Erythroblast (primary cell): ENCODE results near the gene CFB.
A peak's percentile ranks its signal among the peaks of the same experiment; 100 is the strongest.

Experiments
- DNase-seq, 2 experiments: peaks; one replicate each; lab custom pipeline; 2025; lab: John Stamatoyannopoulos, UW
- GATA1 ChIP-seq: IDR thresholded peaks from 2 replicates; pipeline ENCODE4 v1.6.1; 2011; ENCODE audit warnings: low read depth, mild to moderate bottlenecking, control low read depth, low read length, moderate library complexity
- POLR2A ChIP-seq: IDR thresholded peaks from 2 replicates; pipeline ENCODE4 v1.6.1; 2011; ENCODE audit warnings: mild to moderate bottlenecking, low read length

CFB gene

GRCh38 chr6:31945507-31946369 is at the start of gene CFB:
Gene CFB (plus strand): TSS chr6:31946095. CDS start chr6:31946222, 127 bp downstream.
- no peak for DNase-seq

DNA sequence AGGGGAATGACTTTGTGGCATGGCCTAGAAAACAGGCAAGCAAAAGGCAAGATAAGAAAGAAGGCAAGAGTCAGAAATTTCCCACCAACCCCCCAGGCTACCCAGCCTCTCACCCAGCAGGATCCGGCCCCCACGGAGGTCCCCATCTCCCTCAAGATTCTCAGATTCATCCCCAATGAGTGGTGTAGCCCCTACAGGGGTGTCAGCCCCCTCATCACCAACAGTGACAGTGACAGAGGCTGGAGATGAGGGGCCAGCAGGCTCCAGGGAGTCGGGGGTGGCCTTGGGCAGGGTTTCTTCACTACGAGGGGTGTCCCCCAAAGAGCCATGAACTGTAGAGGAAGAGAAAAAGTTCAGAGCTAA is 49.4 kb upstream of the CFB start:
- no peak for TF ChIP-seq GATA1
- no peak for TF ChIP-seq POLR2A
- no peak for DNase-seq

More at GRCh38 chr6:31945507-31946369, at the start of gene CFB:
- TF ChIP-seq GATA1 (no peak), POLR2A (no peak)

DNA sequence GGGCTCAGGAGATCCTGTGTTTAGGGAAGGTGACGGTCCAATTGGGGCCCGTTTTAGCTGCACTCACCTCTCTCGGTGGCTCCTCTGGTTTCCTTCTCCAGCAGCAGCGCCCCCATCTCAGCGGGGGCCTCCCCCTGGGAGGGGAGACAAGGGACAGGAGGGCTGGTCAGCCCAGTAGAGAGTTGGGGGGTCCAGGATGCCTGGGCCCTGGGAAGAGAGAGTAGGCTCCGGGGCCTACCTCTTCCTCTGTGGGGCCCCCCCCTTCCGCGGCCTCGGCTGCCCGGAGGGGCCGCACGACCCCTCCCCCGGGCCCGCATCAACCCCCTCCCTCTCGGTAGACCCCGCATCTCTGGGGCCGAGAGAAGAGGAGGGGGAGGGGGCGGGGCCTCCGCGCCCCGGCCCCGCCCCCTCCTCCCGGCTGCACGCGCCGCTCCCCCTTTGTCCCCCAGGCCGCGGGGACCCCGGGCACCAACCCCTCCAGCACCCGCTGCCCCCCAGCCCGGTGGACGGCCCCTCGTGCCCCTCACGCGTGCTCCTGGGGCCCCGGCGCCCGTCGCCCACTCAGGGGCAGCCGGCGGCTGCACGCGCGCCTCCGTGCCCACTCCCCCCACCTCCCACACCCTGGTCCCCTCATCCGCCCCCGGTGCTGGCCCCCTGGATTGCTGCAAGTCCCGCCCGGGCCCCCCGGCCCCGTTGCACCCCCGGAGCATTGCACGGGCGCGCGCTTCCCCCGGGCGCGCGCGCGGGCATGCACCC is 48.9 kb upstream of the CFB start:
- DNase-seq, result peak; percentile 41 to 50
- no peak for TF ChIP-seq GATA1
- no peak for TF ChIP-seq POLR2A

DNA sequence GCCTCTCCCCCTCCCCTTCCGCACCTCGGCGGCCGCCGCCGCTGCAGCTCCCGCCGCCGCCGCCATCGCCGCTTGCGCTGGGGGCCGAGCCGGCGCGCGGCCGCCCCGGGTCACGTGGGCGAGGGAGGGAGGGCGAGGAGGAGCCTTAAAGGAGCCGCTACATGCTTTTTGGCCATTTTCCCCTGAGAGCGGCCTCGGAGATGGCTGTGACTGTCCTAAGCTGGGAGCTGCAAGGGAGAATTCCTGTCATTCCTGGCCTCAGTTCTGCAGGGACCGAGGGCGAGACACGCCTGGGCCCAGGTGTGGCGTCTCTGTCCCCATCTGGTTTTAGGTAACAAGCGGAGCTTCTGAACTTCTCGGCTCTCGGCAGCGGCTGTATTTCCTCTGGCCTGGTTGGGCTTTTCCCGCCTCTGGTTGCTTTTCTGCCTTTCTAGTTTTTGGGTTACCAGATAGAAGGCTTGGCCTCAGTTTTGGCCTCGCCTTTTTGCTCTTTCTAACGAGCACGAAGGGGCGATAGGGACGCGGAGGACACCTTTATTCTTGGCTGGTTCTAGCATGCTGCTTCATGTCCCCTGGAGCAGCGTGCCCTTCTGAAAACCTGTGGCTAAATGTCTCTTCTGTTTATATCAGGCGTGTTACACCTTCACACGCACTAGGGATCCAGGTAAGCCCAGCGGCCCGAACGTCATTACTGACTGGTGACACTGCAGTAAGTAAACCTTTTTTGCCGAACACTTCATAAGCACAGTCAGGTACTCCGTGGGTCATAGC is 48.1 kb upstream of the CFB start, which contains the start of gene EHMT2:
Gene EHMT2, minus strand, starts transcription at position 87 of the 771 bp plus-strand sequence. Its CDS starts 21 bp downstream, at position 66.
- peak; percentile 89 to 93 for DNase-seq
- TF ChIP-seq POLR2A (peak; percentile 81), GATA1 (no peak)

GRCh38 chr6:31898383-31899011 is 47.4 kb upstream of the CFB start:
- TF ChIP-seq GATA1 (no peak), POLR2A (no peak)
- DNase-seq, result peak; percentile 69 to 79

DNA sequence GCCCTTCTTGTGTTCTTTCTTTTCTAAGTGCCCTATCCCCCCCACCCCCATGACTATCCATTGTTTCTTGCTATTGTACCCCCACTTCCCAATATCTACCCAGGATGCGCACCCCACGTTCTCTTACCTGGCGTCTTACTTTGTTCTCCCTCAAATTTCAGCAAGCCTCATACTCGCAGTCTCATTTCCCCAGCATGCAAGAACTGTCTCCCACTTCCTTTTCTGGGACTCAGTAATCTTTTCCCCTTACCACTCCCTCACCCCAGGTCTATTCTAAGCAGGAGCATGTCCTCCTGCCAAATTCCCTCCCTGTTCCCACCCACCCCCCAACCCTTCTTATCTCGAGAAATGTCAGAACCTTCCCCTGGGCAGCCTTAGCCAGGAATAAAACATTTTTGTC is 46.7 kb upstream of the CFB start:
- no peak for DNase-seq
- no peak for TF ChIP-seq POLR2A
- no peak for TF ChIP-seq GATA1

- peak in 1 of 2 experiments; percentile 23 for DNase-seq
- no peak for TF ChIP-seq GATA1
- no peak for TF ChIP-seq POLR2A
These were observed 45.8 kb upstream of the CFB start for GRCh38 chr6:31899882-31900722.

DNA sequence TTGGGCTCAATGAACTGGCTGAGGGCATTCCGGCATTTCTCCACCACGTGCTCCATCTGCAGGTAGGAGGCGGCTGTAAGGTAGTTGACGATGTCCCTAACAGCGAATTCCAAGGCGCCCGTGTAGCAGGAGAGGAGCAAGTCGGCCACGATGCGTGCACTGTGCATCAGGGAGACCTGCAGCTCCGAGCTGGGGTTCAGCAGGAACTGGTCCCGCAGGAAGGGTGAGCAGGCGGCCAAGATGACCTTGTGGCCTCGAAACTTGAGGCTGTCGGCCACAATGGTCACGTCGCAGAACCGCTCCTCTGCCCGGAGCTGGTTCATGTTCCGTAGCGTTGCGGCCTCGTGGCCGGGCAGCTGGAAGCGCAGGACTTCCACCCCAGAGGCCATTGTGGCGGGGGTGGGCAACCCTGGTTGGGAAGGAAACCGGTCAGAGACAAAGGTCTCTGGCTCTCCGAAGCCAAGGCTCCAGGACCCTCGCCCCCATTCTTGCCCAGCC is 44.9 kb upstream of the CFB start:
- no peak for DNase-seq
- TF ChIP-seq GATA1, result no peak

DNA sequence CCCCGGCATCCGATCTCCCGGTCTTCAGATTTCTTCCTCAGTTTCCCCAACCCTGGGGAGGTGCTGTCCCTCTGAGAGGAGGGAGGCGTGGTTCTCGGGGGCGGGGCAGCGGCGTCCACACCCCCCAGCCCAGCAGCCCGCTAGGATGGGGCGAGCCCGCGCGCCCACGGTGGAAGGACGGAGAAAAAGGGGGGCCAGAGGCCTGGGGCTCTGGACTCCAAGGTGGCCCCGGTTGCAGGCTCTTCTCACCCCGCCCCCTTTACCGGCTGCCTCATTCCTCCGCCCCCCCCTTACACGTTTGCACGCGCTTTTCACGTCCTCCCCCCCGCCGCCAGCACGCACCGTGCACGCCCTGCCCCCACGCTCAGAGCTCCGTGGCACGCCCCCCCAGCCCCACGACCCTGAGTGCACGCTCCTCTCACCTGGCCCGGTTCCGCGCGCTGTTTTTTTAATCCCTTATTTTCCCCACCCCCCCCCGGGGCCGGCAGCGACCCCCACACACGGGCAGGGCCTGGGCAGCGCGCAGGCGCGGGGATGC is 44.4 kb upstream of the CFB start:
- DNase-seq, result peak; percentile 52 to 55

GRCh38 chr6:31901953-31902643 is 43.8 kb upstream of the CFB start, which contains the start of gene ZBTB12:
Gene ZBTB12 (minus strand): TSS chr6:31902086. CDS start chr6:31901305, 781 bp downstream.
- TF ChIP-seq POLR2A (peak; percentile 64), GATA1 (no peak)
- peak; percentile 79 to 81 for DNase-seq

More for the DNA sequence above, 44.4 kb upstream of the CFB start:
- TF ChIP-seq GATA1, result no peak
- TF ChIP-seq POLR2A, result no peak

DNA sequence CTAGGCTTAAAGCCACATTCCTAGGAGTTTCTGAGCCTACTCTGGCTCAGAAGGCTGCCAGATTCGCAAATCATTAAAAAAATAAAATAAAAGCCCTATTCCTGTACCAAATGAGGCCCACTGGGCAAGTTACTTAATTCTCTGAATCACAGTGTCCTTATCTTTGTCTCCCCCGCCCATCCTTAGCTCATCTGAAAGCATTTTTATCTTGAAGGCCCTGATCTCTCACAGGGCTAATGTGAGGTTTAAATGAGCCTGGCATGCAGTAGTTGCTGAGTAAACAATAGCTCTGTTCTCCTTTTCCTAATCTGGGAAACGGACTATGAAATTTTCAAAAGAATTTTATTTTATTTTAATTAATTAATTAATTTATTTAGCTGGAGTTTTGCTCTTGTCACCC is 41.9 kb upstream of the CFB start:
- peak; percentile 44 to 57 for DNase-seq
- no peak for TF ChIP-seq POLR2A
- TF ChIP-seq GATA1, result no peak
